WTC11 (cell line): ENCODE data around the gene KLF7. TPM values are rescaled to one million over a fixed set of nuclear protein-coding genes. Genes with fewer than 3 reads are reported as not detected.

Experiments used
- ATAC-seq: fragments of 200-7000 bp; cut with Tn5 transposase; 2 replicates; pipeline ENCODE4 v1.10.0; 2021; ENCODE audit warnings: mild to moderate bottlenecking, moderate library complexity
- CTCF ChIA-PET: fragments of 300-600 bp; sonication (Branson Sonifier 250); formaldehyde crosslinking; loops from one replicate; lab custom pipeline; 2021; ENCODE audit warnings: antibody characterized with exemption; lab: Charles Lee
- POLR2A ChIA-PET: fragments of 350-600 bp; sonication (Branson Sonifier 250); formaldehyde crosslinking; loops from one replicate; lab custom pipeline; 2021; ENCODE audit warnings: antibody characterized with exemption; lab: Charles Lee
- DNase-seq: peaks from one replicate; pipeline ENCODE4 v3.0.0; 2021; ENCODE audit warnings: low spot score
- H3K27ac Mint-ChIP-seq: 2 replicates; pipeline ENCODE4 v1.8.0; 2021; ENCODE audit warnings: mixed read lengths
- H3K27me3 Mint-ChIP-seq: 2 replicates; pipeline ENCODE4 v1.8.0; 2021; ENCODE audit warnings: low read depth, mild to moderate bottlenecking, moderate library complexity, mixed read lengths
- H3K36me3 Mint-ChIP-seq: 2 replicates; pipeline ENCODE4 v1.8.0; 2021; ENCODE audit warnings: mixed read lengths
- H3K4me1 Mint-ChIP-seq: 2 replicates; pipeline ENCODE4 v1.8.0; 2022; ENCODE audit warnings: mixed read lengths
- H3K4me3 Mint-ChIP-seq: 2 replicates; pipeline ENCODE4 v1.8.0; 2021; ENCODE audit warnings: mild to moderate bottlenecking, moderate library complexity, mixed read lengths
- H3K9me3 Mint-ChIP-seq: 2 replicates; pipeline ENCODE4 v1.8.0; 2021; ENCODE audit warnings: mixed read lengths
- AR ChIP-seq: fragments of 250-450 bp; sonication (Bioruptor Pico); IDR thresholded peaks from 2 replicates; pipeline ENCODE4 v1.9.0; 2021; ENCODE audit warnings: mild to moderate bottlenecking
- ATF2 ChIP-seq: sonication (generic); formaldehyde crosslinking; IDR thresholded peaks from 2 replicates; pipeline ENCODE4 v1.8.1; 2022; ENCODE audit warnings: low read depth, missing genetic modification reagents, borderline replicate concordance
- ATF6 ChIP-seq: sonication (generic); formaldehyde crosslinking; IDR thresholded peaks from 2 replicates; pipeline ENCODE4 v1.8.1; 2023; ENCODE audit warnings: mild to moderate bottlenecking, missing genetic modification reagents
- FOXK1 ChIP-seq: sonication (generic); formaldehyde crosslinking; IDR thresholded peaks from 2 replicates; pipeline ENCODE4 v1.8.0; 2022; ENCODE audit warnings: mild to moderate bottlenecking, moderate library complexity, missing genetic modification reagents
- FOXP4 ChIP-seq: sonication (generic); formaldehyde crosslinking; IDR thresholded peaks from 2 replicates; pipeline ENCODE4 v1.8.0; 2022; ENCODE audit warnings: mild to moderate bottlenecking, missing genetic modification reagents
- GABPB1 ChIP-seq: sonication (generic); formaldehyde crosslinking; IDR thresholded peaks from 2 replicates; pipeline ENCODE4 v1.8.1; 2023; ENCODE audit warnings: mild to moderate bottlenecking, missing genetic modification reagents
- KAT7 ChIP-seq: sonication (generic); formaldehyde crosslinking; IDR thresholded peaks from 2 replicates; pipeline ENCODE4 v1.8.1; 2023; ENCODE audit warnings: missing genetic modification reagents, mild to moderate bottlenecking, borderline replicate concordance
- MXD4 ChIP-seq: fragments of 250-450 bp; sonication (Bioruptor Pico); IDR thresholded peaks from 2 replicates; pipeline ENCODE4 v1.8.0; 2021; ENCODE audit warnings: mild to moderate bottlenecking, moderate library complexity, borderline replicate concordance
- NR1H2 ChIP-seq: sonication (generic); formaldehyde crosslinking; IDR thresholded peaks from 2 replicates; pipeline ENCODE4 v1.9.0; 2021; ENCODE audit warnings: mild to moderate bottlenecking, moderate library complexity, missing genetic modification reagents
- PRDM15 ChIP-seq: sonication (generic); formaldehyde crosslinking; IDR thresholded peaks from 2 replicates; pipeline ENCODE4 v1.8.0; 2022; ENCODE audit warnings: missing genetic modification reagents
- PRRX2 ChIP-seq: fragments of 250-450 bp; sonication (Bioruptor Pico); IDR thresholded peaks from 2 replicates; pipeline ENCODE4 v1.8.0; 2021; ENCODE audit warnings: mild to moderate bottlenecking
- SMAD3 ChIP-seq: sonication (generic); formaldehyde crosslinking; IDR thresholded peaks from 2 replicates; pipeline ENCODE4 v1.8.0; 2022; ENCODE audit warnings: missing genetic modification reagents, mild to moderate bottlenecking, borderline replicate concordance
- SOX15 ChIP-seq: fragments of 250-450 bp; sonication (Bioruptor Pico); IDR thresholded peaks from 2 replicates; pipeline ENCODE4 v1.9.0; 2021; ENCODE audit warnings: mild to moderate bottlenecking
- SP1 ChIP-seq: sonication (generic); formaldehyde crosslinking; conservative IDR thresholded peaks from 2 replicates; pipeline ENCODE4 v1.8.1; 2022; ENCODE audit warnings: missing genetic modification reagents
- TCF7 ChIP-seq: sonication (generic); formaldehyde crosslinking; IDR thresholded peaks from 2 replicates; pipeline ENCODE4 v1.8.0; 2022; ENCODE audit warnings: mild to moderate bottlenecking, low read depth, missing genetic modification reagents, moderate library complexity
- TEAD1 ChIP-seq: sonication (generic); formaldehyde crosslinking; IDR thresholded peaks from 2 replicates; pipeline ENCODE4 v1.8.0; 2022; ENCODE audit warnings: mild to moderate bottlenecking, missing genetic modification reagents
- ZNF232 ChIP-seq: sonication (generic); formaldehyde crosslinking; IDR thresholded peaks from 2 replicates; pipeline ENCODE4 v1.8.0; 2022; ENCODE audit warnings: mild to moderate bottlenecking, missing genetic modification reagents
- ZNF671 ChIP-seq: fragments of 250-450 bp; sonication (Bioruptor Pico); IDR thresholded peaks from 2 replicates; pipeline ENCODE4 v1.8.0; 2021; ENCODE audit warnings: mild to moderate bottlenecking
- total RNA-seq: library from RNA; stranded (reverse); gene quantifications from 3 replicates; pipeline ENCODE4 v1.2.3, GENCODE V29; 2021

The KLF7 gene
- total RNA-seq, 1 experiment from 2014 or later = 25.4 TPM

GRCh38 chr2:207091928-207092327 is 73.8 kb downstream of the KLF7 start:
- TF ChIP-seq PRDM15 (peak; percentile 49; the same call in 1 of the 2 replicates), PRRX2 (CRISPR knock-in tag) (no peak)
- Mint-ChIP-seq H3K27ac (peak overlapping the region; percentile 96), H3K36me3 (peaks cover 4% of the 10 kb centered on the region), H3K9me3 (no peaks in the 10 kb centered on the region), H3K27me3 (no peaks in the 10 kb centered on the region), H3K4me1 (peaks cover 74% of the 10 kb centered on the region), H3K4me3 (no peak overlapping the region)
- ChIA-PET POLR2A (no interaction called here), CTCF (interaction anchor here (0.5 to 1.5 kb wide), 2 partner anchors 25 to 530 kb away, joined by 3 to 5 read pairs; no protein-coding TSS in a partner anchor)
- DNase-seq = no peak
- no peak for ATAC-seq

GRCh38 chr2:207091176-207091575 is 74.6 kb downstream of the KLF7 start:
- no peak for ATAC-seq
- no peak for TF ChIP-seq NR1H2 (CRISPR knock-in tag)
- DNase-seq = no peak
- peaks cover 4% of the 10 kb centered on the region for H3K36me3 Mint-ChIP-seq
- no peak overlapping the region for H3K4me3 Mint-ChIP-seq
- POLR2A ChIA-PET = no interaction called here
- H3K27me3 Mint-ChIP-seq = no peaks in the 10 kb centered on the region
- peak overlapping the region; percentile 39; the same call in 1 of the 2 replicates for H3K27ac Mint-ChIP-seq
- H3K4me1 Mint-ChIP-seq = peaks cover 69% of the 10 kb centered on the region
- CTCF ChIA-PET = interaction anchor here (1.5 kb wide), 1 partner anchor 24 kb away, joined by 3 read pairs; no protein-coding TSS in a partner anchor
- H3K9me3 Mint-ChIP-seq = no peaks in the 10 kb centered on the region

GRCh38 chr2:207090389-207090788 is 75.4 kb downstream of the KLF7 start:
- CTCF ChIA-PET = no interaction called here
- peak overlapping the region; percentile 31; the same call in 1 of the 2 replicates for H3K27ac Mint-ChIP-seq
- peaks cover 8% of the 10 kb centered on the region for H3K36me3 Mint-ChIP-seq
- H3K4me1 Mint-ChIP-seq = peaks cover 65% of the 10 kb centered on the region
- H3K27me3 Mint-ChIP-seq = no peaks in the 10 kb centered on the region
- ATAC-seq (no peak), DNase-seq (no peak)
- TF ChIP-seq SP1 (CRISPR knock-in tag) = no peak
- H3K4me3 Mint-ChIP-seq = no peak overlapping the region
- POLR2A ChIA-PET = no interaction called here
- no peaks in the 10 kb centered on the region for H3K9me3 Mint-ChIP-seq

- Mint-ChIP-seq H3K36me3 (peaks cover 8% of the 10 kb centered on the region), H3K4me3 (no peak overlapping the region), H3K27ac (no peak overlapping the region), H3K4me1 (peaks cover 58% of the 10 kb centered on the region), H3K9me3 (no peaks in the 10 kb centered on the region), H3K27me3 (no peaks in the 10 kb centered on the region)
- DNase-seq = no peak
- CTCF ChIA-PET = interaction anchor here (1.5 kb wide), 1 partner anchor 253 kb away, joined by 3 read pairs; no protein-coding TSS in a partner anchor
- TF ChIP-seq ATF2 (CRISPR knock-in tag) = no peak
- TF ChIP-seq MXD4 (CRISPR knock-in tag) = no peak
- TF ChIP-seq SOX15 = no peak
- TF ChIP-seq GABPB1 (CRISPR knock-in tag) = no peak
- TF ChIP-seq TCF7 (CRISPR knock-in tag) = no peak
- no peak for TF ChIP-seq FOXP4 (CRISPR knock-in tag)
- TF ChIP-seq PRRX2 (CRISPR knock-in tag) = no peak
- no peak for TF ChIP-seq ATF6 (CRISPR knock-in tag)
- TF ChIP-seq FOXK1 = no peak
- TF ChIP-seq ZNF232 (CRISPR knock-in tag) = no peak
- TF ChIP-seq AR (CRISPR knock-in tag) = no peak
- TF ChIP-seq TEAD1 = no peak
- TF ChIP-seq SMAD3 = no peak
- no peak for TF ChIP-seq KAT7
- no peak for TF ChIP-seq ZNF671 (CRISPR knock-in tag)
- ATAC-seq = no peak
- POLR2A ChIA-PET = no interaction called here
Measured at GRCh38 chr2:207088839-207089238, 76.9 kb downstream of the KLF7 start.
